GM19238 (cell line): ENCODE data around the gene ANO10.
"Not testable (repeated sequence)": the region's sequence is repeated elsewhere in the genome, so short reads cannot be mapped to it uniquely, and the experiment has no call there.

Experiments used
- DNase-seq: peaks from one replicate; pipeline ENCODE4 v3.0.0; 2011; ENCODE audit warnings: low spot score; ENCODE audit not compliant: insufficient read length

Gene ANO10

GRCh38 chr3:43582866-43583265 is 38.9 kb downstream of the ANO10 start:
- no peak for DNase-seq

GRCh38 chr3:43581343-43581742 is 40.5 kb downstream of the ANO10 start:
- DNase-seq = no peak

GRCh38 chr3:43580181-43580580 is 41.6 kb downstream of the ANO10 start:
- no peak for DNase-seq

GRCh38 chr3:43573576-43573975 is 48.2 kb downstream of the ANO10 start:
- DNase-seq = no peak

GRCh38 chr3:43565661-43566341 is 56.0 kb downstream of the ANO10 start:
- DNase-seq = not testable (repeated sequence)

GRCh38 chr3:43559961-43560360 is 61.9 kb downstream of the ANO10 start:
- DNase-seq = no peak

- no peak for DNase-seq
Measured at GRCh38 chr3:43558171-43558570, 63.6 kb downstream of the ANO10 start.

GRCh38 chr3:43549626-43550290 is 72.1 kb downstream of the ANO10 start:
- no peak for DNase-seq

- DNase-seq = not testable (repeated sequence)
Measured at GRCh38 chr3:43544277-43544676, 77.5 kb downstream of the ANO10 start.

- DNase-seq = no peak
Measured at GRCh38 chr3:43542328-43543043, 79.3 kb downstream of the ANO10 start.

- no peak for DNase-seq
Measured at GRCh38 chr3:43540624-43541023, 81.2 kb downstream of the ANO10 start.

- DNase-seq = no peak
Measured at GRCh38 chr3:43539321-43539720, 82.5 kb downstream of the ANO10 start.

- no peak for DNase-seq
Measured at GRCh38 chr3:43537225-43537624, 84.6 kb downstream of the ANO10 start.

- DNase-seq = no peak
Measured at GRCh38 chr3:43534675-43535074, 87.1 kb downstream of the ANO10 start.

GRCh38 chr3:43533009-43533408 is 88.8 kb downstream of the ANO10 start:
- no peak for DNase-seq

- no peak for DNase-seq
Measured at GRCh38 chr3:43531835-43532234, 90.0 kb downstream of the ANO10 start.

- DNase-seq = no peak
Measured at GRCh38 chr3:43528498-43529099, 93.2 kb downstream of the ANO10 start.

GRCh38 chr3:43526956-43527355 is 94.9 kb downstream of the ANO10 start:
- no peak for DNase-seq

- DNase-seq = no peak
Measured at GRCh38 chr3:43525941-43526607, 95.7 kb downstream of the ANO10 start.

- DNase-seq = no peak
Measured at GRCh38 chr3:43525386-43525785, 96.4 kb downstream of the ANO10 start.

- no peak for DNase-seq
Measured at GRCh38 chr3:43523454-43524053, 98.3 kb downstream of the ANO10 start.
